OCI-LY7 (cell line): Measurements from ENCODE around the gene NOD1. TPM values are rescaled to one million over a fixed set of nuclear protein-coding genes. Genes with fewer than 3 reads are reported as not detected.

Experiments used
- total RNA-seq, 2 experiments: library from RNA; depleted of rRNA in 1 of 2; stranded (reverse); fragments of >200 nt in 1 of 2; shearing (Covaris generic) in 1 of 2; gene quantifications; 2 replicates each; pipeline ENCODE4 v1.2.3, GENCODE V29; 2014 to 2022

The NOD1 gene
- total RNA-seq, 2 experiments from 2014 or later = 8.4 to 10.3 TPM

Other genes with a start within 250 kb of the NOD1 start
- 18.0 and 24.7 TPM in 2 replicates for gene ZNRF2, start 194.2 kb downstream of the NOD1 start, total RNA-seq (2014; rRNA removed; shearing (Covaris generic))
- 21.2 and 25.7 TPM in 2 replicates for gene ZNRF2, start 194.2 kb downstream of the NOD1 start, total RNA-seq (2022)
- gene GGCT, start 26.0 kb upstream of the NOD1 start, total RNA-seq (2014; rRNA removed; shearing (Covaris generic)) = 70.3 and 81.7 TPM in 2 replicates
- gene GGCT, start 26.0 kb upstream of the NOD1 start, total RNA-seq (2022) = 81.3 and 84.5 TPM in 2 replicates
- 161 and 178 TPM in 2 replicates for gene GARS1, start 116.1 kb upstream of the NOD1 start, total RNA-seq (2014; rRNA removed; shearing (Covaris generic))
- 355 and 375 TPM in 2 replicates for gene GARS1, start 116.1 kb upstream of the NOD1 start, total RNA-seq (2022)
- not detected in 2 replicates for gene CRHR2, start 203.7 kb upstream of the NOD1 start, total RNA-seq (2014; rRNA removed; shearing (Covaris generic))
- gene CRHR2, start 203.7 kb upstream of the NOD1 start, total RNA-seq (2022) = not detected in 2 replicates